Superior temporal gyrus (tissue), 1 donor: Measurements from ENCODE around the gene PDCD2L.
"Not testable (repeated sequence)": the region's sequence is repeated elsewhere in the genome, so short reads cannot be mapped to it uniquely, and the experiment has no call there.

ENCODE experiments used
- DNase-seq: peaks from one replicate; pipeline ENCODE4 v3.0.0-alpha.2; 2016; ENCODE audit errors: extremely low spot score

PDCD2L gene, protein sequence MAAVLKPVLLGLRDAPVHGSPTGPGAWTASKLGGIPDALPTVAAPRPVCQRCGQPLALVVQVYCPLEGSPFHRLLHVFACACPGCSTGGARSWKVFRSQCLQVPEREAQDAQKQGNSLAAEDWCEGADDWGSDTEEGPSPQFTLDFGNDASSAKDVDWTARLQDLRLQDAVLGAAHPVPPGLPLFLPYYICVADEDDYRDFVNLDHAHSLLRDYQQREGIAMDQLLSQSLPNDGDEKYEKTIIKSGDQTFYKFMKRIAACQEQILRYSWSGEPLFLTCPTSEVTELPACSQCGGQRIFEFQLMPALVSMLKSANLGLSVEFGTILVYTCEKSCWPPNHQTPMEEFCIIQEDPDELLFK

GRCh38 chr19:34404109-34404909, at the start of gene PDCD2L:
TSS of gene PDCD2L (plus strand) at chr19:34404399. CDS start at chr19:34404431, 32 bp downstream.
- peak; percentile 88 for DNase-seq

DNA sequence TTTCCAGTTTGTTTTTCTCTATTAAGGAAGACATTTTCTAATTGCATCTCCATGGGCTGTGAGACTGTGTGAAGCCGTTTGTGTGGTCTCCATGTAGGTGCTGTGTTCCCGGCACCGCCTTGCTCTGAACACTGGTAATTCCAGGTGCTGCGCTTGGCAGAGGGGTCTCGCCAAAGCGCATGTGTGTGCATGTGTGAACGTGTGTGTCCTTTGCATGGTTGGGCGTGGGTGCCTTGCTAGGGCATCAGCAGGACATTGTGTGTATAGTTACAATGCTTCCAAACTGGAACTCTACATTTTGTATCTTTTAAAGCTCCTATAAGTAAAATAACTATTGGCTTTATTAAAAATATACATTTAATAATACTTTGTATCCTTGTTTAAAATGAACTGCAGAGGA, 49.0 kb upstream of the PDCD2L start:
- DNase-seq = no peak

DNA sequence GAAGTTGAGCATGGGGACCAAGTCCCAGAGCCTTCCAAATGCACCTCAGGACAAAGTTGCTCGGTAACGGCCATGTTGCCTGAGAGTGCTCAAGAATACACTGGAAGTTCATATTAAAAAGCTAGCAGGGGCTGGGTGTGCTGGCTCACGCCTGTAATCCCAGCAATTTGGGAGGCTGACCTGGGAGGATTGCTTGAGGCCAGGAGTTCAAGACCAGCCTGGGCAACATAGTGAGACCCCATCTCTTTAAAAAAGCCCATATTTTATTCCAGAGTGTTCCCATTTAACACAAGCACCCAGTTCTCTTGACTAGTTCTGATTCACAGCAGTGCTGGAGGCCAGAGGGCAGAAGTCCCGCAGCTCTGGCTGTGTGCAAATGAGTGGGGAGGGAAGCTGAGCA, 47.3 kb upstream of the PDCD2L start:
- no peak for DNase-seq

DNA sequence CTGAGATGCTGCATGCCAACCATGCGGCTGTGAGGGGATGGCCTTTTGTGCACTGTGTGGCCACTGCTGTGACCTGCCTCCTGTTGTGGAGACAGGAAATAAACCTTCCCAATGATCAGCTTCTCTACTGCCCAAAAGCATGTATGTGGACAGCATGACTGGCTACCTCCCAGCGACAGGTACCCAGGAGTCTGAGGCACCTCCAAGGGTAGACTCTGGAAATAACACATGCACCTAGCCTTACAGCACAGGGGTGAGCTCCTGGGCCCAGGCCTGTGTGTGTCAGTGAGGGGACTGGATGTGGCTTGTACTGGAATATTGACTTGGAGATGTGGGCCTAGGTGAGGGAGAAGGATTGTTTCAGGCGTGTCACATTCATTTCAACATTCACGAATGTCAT, 46.8 kb upstream of the PDCD2L start:
- DNase-seq = no peak

GRCh38 chr19:34359140-34359953, 44.9 kb upstream of the PDCD2L start:
- peak; percentile 90 for DNase-seq

DNA sequence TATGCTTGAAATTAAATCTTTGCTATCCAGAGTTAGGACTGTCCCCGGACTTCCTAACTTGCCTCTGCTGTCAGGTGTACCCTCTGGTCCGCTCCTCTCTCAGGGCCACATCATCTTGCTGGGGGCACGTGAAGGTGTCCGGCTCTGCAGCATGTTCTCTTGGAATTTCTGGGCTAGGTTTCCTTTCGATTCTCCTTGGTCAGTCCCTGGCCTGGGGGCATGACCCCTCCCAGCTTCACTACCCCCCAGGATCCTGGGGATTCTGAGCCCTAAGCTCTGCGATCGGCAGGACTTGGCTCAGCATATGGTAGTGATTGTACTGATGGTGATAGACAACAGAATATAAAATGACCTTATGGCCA, 44.3 kb upstream of the PDCD2L start:
- no peak for DNase-seq

DNA sequence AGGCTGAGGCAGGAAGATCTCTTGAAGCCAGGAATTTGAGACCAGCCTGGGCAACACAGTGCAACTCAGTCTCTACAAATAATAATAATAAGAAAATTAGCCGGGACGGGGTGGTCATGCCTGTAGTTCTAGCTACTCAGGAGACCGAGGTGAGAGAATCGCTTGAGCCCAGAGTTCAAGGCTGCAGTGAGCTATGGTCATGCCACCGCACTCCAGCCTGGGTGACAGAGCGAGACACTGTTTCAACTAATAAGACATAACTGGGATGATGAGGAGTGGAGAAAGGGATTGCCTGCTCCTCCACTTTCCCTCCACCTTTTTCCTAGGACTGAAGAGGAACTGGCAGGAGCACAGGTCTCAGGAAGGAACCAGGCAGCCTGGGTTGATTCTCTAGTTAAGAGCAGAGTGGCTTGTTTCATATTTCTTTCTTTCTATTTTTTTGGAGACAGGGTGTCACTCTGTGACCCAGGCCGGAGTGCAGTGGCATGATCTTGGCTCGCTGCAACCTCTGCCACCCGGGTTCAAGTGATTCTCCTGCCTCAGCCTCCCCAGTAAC, 43.8 kb upstream of the PDCD2L start:
- DNase-seq = no peak

GRCh38 chr19:34362679-34363069, 41.5 kb upstream of the PDCD2L start:
- no peak for DNase-seq

- DNase-seq = no peak
These were observed 41.1 kb upstream of the PDCD2L start for GRCh38 chr19:34363094-34363493.

DNA sequence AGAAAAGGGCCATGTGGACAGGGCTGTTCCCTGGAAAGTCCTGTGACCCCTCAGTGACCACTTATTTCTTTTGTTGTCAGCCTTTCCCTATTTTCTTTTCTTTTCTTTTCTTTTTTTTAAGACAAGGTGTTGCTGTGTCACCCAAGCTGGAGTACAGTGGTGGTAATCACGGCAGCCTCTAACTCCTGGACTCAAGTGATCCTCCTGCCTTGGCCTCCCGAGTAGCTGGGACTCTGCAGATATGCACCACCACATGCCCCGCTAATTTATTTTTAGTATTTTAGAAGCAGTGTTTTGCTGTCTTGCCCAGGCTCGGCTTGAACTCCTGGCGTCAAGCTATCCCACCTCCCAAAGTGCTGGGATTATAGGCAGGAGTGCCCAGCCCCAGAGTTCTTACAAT, 40.3 kb upstream of the PDCD2L start:
- DNase-seq = no peak

- DNase-seq = no peak
These were observed 39.8 kb upstream of the PDCD2L start for GRCh38 chr19:34364462-34364829.

DNA sequence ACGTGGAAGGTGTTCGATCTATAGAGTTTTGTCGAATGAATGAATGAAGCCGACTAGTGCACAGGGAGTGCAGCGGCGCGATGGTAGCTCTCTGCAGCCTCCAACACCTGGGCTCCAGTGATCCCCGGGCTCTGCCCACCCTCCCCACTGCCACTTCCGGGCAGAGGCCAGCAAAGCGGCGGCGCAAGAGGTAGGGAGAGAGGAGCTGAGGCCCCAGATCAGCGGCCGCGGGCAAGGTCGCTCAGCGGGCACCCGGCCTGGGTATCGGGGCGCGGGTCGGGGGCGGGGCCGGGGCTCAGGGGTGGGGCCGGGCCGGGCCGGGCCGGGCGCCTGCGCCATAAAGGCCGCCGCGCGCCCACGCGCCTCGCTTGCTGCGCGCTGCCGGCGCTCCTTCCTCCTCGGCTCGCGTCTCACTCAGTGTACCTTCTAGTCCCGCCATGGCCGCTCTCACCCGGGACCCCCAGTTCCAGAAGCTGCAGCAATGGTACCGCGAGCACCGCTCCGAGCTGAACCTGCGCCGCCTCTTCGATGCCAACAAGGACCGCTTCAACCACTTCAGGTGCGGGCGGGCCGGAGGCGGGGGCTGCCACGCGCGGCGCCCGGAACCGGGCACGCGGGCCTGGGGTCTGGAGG, 39.3 kb upstream of the PDCD2L start, which contains the start of gene GPI:
Gene GPI (plus strand): TSS at position 367 of the 633 bp plus-strand sequence. CDS start 71 bp downstream, at position 438.
- peak; percentile 56 for DNase-seq

DNA sequence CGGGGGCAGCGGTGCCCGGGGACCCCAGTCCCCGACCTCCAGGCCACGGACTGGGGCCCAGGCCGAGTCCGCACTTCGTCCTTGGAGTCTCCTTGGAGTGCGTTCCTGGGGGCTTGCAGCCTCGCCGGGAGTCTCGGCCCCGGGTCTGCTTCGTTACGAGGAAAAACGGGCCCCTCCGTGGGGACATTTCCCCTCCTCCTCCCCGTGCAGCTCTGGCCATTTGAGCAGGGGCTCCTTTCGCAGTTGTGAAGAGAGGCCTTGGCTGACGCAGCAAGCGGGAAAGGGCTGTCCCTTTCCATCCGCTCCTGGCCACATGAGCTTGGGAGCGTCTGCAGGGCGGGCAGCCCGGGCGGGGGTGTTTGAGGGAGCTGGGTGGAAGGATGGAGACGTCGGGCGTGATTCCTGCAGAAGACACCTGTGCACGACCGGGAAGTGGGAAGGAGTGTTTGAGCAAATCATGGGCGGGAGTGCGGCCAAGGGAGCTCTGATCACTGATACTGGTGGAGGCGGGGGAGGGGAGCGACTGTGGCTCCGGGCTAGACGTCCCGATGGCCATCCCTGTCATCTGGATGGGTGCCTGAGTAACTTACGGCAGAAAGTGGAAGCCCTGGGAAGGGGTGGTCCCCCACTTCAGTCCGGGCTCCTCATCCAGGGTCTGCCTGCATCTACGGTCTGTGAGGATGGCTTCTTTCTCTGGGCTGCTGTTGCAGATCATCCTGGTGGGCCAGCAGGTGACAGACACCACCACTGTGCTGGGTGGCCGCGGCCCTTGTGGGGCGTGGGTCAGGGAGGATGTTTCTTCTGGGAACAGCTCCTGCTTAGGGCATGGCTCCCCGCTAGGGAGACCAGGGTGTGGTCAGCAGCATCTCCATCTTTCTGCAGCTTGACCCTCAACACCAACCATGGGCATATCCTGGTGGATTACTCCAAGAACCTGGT, 38.5 kb upstream of the PDCD2L start:
- DNase-seq = no peak

GRCh38 chr19:34366738-34367623, 37.2 kb upstream of the PDCD2L start:
- no peak for DNase-seq

GRCh38 chr19:34367624-34367957, 36.6 kb upstream of the PDCD2L start:
- no peak for DNase-seq

- DNase-seq = no peak
These were observed 35.9 kb upstream of the PDCD2L start for GRCh38 chr19:34368338-34368737.

DNA sequence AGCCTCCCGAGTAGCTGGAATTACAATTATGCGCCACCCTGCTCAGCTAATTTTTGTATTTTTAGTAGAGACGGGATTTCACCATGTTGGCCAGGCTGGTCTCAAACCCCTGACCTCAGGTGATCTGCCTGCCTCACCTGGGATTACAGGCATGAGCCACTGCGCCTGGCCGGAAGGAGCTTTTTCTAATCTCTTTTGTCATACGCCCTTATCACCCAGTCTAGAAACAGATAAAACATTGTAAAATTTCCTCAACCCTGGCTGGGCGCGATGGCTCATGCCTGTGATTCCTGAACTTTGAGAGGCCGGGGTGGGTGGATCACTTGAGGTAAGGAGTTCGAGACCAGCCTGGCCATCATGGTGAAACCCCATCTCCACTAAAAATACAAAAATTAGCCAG, 35.0 kb upstream of the PDCD2L start:
- not testable (repeated sequence) for DNase-seq

- DNase-seq = no peak
These were observed 34.1 kb upstream of the PDCD2L start for GRCh38 chr19:34370117-34370516.

DNA sequence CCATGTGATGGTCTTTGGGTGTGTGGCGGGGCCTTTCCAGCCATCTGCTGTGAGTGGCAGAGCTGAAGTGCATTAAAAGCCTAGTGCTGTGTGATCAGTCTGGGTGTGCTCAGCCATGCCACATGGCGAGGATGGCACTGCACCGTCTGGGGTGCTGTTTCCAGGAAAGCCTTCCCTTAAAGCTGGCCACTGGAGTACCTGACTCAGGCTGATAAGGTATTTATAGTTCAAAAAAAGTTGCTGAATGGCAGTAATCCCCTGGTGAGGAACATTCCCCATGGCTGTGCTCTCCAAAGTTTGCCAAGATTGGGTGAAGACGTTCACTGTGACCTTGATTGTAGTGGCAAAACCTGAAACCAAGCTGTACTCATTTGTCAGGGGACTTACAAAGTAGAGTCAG, 33.2 kb upstream of the PDCD2L start:
- DNase-seq = no peak
